GM19099 (cell line): ENCODE measurements around the gene TNFRSF18.

ENCODE experiments used
- POLR2A ChIP-seq: IDR thresholded peaks from 3 replicates; pipeline ENCODE4 v1.6.1; 2011; ENCODE audit warnings: low read depth; ENCODE audit not compliant: insufficient read length; ENCODE audit errors: extremely low read depth

TNFRSF18 gene

GRCh38 chr1:1233567-1233892 lies 27.1 kb upstream of the TNFRSF18 start:
- no peak for TF ChIP-seq POLR2A

- no peak for TF ChIP-seq POLR2A
These were observed 26.6 kb upstream of the TNFRSF18 start for GRCh38 chr1:1232796-1233566.

GRCh38 chr1:1232208-1232795 lies 25.9 kb upstream of the TNFRSF18 start, which contains the start of gene B3GALT6:
TSS of gene B3GALT6 (plus strand) at chr1:1232237. CDS start at chr1:1232279, 42 bp downstream.
- peak; percentile 69 for TF ChIP-seq POLR2A

DNA sequence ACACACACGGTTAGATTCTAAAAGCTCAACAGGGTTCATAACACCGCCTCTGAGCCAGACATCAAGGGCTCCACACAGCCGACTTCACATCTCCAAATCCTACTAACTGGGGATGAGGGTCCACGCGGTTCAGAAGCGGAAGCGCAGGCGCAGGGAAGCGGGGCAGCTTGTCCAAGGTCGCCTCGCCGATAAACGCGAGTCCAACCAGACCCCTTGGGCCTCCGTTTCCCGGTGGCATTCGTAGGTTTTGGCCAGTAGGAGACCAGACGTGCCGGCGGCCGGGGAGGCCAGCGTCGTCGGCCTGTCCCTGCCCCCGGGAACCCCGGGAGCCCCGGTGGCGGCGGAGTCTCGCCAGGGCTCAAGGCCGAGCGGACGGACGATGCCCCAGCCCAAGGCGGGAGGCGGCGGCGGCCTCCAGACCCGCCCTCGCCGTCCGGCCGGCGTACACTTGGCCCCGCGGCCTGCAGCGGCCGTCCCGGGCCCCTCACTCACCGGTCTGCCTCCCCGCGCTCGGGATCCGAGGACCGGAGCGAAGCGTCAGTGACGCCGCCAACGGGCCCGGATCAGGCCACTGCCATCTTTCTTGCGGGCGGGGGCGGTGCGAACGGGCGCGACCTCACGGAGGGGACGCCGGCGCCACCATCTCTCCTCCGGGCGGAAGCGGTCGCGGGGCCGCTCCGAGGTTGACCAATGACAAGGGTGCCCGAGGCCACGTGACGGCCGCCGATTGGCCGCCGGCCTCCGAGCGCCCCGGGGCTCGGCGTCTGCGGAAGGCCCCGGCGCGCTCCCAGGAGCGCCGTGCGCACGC lies 25.2 kb upstream of the TNFRSF18 start, which contains the start of gene SDF4:
Gene SDF4 (minus strand): TSS at position 602 of the 808 bp plus-strand sequence. CDS start 3,229 bp downstream, outside the sequence.
- peak; percentile 94 for TF ChIP-seq POLR2A

DNA sequence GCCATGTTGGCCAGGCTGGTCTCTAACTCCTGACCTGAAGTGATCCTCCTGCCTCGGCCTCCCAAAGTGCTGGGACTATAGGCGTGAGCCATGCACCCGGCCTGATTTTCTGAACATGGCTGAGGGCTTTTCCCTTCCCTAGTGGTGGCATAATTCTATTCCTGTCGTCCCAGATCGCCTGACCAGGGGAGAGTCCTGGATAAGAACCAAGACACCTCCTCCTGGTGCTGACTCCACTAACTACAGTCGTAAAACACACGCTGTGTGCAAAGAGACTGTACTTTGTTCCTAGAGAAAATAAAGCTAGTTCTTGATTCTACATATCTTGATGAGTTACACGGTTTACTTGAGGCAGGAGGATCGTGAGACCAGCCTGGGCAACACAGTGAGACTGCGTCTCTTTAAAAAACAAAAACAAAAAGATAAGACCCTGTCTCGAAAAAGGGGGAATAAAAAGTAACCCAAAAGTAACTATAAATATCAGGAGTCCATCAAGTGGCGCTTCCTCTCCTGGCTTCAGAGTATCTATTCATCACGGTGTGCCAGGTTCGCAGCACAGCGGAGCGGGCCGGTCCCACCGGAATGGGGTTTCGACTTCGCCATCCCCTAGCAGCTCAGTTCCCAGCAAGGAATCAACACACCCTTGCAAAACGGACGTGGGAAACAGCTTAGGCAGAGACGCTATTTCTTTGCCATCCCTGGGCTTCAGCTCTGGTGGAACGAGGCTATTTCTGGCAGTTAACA lies 24.4 kb upstream of the TNFRSF18 start:
- TF ChIP-seq POLR2A: no peak

DNA sequence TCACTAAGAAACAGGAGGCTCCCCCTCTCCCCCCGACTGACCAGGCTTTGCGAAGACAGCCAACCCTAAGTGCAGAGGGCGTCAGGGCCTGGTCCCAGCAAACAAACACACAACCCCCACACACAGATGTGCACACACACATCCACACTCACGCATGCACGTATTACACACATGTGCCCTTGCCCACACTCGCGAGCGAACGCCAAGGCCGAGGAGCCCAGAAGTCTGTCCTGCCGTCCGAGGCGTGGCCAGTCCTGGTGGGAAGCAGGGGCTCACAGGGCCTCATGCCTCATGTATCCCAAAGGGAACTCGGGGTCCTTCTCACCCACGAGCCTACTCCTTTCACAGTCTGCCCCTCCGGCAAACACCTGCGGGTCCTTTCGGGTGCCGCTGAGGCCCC lies 23.4 kb upstream of the TNFRSF18 start:
- no peak for TF ChIP-seq POLR2A

GRCh38 chr1:1228596-1229321 lies 22.4 kb upstream of the TNFRSF18 start:
- TF ChIP-seq POLR2A: no peak

- no peak for TF ChIP-seq POLR2A
These were observed 21.8 kb upstream of the TNFRSF18 start for GRCh38 chr1:1228187-1228586.

GRCh38 chr1:1227386-1227785 lies 21.0 kb upstream of the TNFRSF18 start:
- TF ChIP-seq POLR2A: no peak

DNA sequence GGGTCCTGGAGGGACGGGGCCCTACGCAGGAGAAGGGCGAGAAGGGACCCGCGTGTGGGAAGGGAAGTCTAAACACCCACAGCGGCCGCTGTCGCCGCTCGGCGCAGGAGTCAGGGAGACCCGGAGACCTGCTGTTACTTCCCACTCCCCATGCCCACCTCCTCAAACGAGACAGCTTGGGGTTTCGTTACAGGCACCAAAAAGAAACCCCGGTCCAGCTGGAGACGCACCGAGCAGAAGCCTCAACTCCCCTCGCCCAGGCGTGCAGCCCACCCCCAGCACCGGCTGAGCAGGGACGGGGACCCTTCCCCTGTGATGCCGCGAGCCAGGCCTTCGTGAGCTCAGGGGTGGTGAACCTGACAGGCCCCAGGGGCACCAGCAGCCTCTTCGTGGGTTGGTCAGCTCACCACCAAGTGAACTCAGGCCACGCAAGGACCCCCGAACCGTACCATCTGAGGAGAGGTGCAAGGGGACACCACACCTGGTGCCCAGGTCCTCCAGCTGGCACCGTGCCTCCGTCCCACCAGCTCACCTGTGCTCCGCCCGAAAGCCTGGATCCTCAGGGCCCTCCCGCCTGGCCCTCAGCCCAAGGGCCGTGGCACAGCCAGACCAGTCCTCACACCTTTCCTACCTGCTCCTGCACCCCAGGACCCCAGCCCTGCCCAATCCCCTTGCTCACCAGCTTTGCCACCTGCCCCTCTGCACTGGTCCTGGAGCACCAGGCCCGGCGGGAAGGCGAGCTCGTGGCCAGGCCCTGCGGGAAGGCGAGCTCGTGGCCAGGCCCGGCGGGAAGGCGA lies 20.4 kb upstream of the TNFRSF18 start:
- no peak for TF ChIP-seq POLR2A

DNA sequence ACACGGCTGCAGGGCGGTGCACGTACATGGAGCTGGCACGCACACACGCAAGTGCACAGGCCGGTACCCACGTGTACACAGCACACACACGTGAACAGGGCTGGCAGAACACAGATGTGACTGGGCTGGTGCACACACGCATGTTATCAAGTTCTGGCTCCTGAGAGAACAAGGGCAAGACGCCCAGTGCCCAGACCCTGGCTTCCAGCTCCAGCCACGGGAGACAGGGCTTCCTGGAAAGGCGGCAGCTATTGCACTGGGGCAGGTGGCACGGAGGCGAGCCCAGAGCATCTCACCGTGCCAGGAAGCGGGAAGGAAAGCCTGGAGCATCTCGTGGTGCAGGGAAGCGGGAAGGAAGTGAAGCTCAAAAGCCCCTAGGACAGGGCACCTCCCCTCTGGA lies 19.5 kb upstream of the TNFRSF18 start:
- TF ChIP-seq POLR2A: no peak

GRCh38 chr1:1225238-1225845 lies 18.9 kb upstream of the TNFRSF18 start:
- TF ChIP-seq POLR2A: no peak

- TF ChIP-seq POLR2A: no peak
These were observed 17.5 kb upstream of the TNFRSF18 start for GRCh38 chr1:1223891-1224290.
